NCI-H2081 (cell line): ENCODE data around the gene C5orf15.

ENCODE experiments used
- DNase-seq, 2 experiments: peaks; one replicate each; lab custom pipeline; 2025; lab: John Stamatoyannopoulos, UW

C5orf15 gene

DNA sequence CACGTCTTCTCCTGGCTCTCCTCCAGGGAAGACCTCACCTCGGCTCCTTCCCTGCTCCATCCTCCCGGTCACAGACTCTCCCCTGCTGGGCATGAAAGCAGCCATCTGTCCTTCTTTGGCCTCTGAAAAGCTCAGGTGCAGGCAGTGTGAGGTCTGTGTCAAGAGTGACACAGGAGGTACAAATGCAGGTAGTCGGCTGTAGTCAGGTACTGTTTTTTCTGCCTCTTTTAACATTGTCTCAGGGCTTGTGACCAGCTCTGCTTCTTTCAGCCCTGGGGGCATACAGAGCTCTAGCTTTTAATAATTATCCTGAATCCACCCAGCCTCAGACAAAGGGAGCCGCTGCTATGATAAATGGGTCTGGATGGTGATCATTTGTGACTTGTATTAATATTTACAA lies 46.4 kb downstream of the C5orf15 start:
- peak; percentile 37 to 69 for DNase-seq

DNA sequence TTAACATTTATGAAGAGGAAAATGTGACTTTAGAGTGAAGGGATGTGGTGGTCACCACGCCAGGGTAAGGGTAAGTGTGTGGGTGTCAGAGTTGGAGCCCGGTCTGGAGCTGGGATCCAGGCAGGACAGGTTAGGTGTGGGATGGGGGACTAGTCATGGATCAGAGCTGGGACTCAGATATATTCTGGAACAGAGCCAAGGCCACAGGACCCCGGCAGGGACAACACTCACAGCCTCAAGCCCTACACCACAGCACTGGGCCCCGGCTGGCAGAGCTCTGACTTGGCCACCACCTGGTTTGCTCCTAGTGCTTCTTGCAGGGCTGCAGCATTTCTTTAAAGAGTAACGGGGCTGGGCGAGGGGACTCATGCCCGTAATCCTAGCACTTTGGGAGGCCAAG lies 47.4 kb downstream of the C5orf15 start:
- no peak for DNase-seq

DNA sequence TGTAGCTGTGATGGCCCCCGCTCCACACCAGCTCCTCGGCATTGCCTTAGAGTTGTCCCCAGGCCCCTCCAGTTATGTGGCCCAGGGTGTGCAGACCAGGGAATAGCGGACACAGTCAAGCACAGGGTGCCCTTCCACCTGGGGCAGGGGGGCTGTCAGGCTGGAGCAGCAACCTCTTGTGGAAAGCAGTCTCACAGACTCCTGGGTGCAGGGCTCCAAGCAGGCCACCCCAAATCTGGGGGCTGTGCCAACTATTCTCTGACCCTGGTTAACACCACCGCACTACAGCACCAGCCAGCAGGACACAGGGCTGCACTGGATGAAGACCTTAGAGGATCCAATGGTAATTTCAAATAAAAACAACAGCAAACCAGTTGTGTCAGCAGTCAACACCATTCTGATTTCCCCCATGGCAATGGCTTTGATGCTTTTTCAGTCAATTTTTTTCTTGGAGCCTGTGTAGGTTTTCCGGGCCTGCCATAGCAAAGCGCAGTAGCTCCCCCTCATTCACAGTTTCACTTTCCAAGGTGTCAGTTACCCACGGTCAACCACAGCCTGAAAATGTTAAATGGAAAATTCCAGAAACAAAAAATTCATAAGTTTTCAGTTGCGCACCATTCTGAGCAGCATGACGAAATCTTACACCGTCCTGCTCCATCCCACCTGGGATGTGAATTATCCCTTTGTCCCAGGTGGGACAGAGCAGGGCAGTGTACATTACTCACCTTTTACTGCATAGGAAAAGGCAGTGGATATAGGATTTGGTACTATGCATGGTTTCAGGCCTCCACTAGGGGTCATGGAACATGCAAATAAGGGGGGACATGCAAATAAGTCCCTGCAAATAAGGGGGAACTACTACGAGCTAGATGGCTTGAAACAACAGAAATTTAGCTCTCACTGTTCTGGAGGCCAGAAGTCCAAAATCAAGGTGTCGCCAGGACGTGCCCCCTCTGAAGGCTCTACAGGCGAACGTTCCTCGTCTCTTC lies 49.0 kb downstream of the C5orf15 start:
- DNase-seq: no peak

DNA sequence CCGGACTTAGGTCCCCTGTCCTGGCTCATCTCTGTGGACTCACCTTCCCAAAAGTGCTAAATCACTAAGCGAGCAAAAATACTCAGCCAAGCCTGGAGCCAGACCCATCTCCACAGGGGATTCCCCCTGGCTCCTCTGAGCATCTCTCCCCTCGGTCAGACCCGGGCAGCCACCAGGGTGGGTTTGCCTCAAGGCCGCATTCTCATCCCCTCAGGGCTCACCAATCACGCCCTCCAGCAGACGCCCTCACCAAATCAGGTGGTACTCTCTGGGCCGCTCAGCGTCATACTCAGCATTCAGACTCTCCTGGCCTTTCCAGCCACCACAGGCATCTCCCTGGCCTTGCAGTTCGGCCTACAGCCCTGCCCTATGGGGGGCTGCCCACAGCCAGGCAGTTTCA lies 49.7 kb downstream of the C5orf15 start:
- DNase-seq: no peak

DNA sequence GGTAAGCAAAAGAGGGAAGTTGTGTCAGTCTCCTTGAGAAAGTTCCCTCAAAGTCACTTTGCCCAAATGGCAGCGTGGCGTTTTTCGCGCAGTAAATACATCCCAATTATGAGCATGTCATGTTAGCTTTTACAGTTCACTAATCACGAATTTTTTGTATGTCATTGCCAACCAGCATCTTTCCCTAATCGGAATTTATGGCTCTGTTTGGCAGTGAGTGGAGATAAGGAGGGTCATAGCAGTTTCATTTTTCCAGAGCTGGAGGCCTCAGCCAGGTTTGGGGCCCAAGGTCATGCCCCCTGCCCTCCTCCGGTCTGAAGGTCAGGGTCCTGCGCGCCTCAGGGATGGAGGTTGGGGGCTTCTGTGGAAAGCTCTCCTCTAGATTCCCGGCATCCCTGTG lies 50.1 kb downstream of the C5orf15 start:
- no peak for DNase-seq

DNA sequence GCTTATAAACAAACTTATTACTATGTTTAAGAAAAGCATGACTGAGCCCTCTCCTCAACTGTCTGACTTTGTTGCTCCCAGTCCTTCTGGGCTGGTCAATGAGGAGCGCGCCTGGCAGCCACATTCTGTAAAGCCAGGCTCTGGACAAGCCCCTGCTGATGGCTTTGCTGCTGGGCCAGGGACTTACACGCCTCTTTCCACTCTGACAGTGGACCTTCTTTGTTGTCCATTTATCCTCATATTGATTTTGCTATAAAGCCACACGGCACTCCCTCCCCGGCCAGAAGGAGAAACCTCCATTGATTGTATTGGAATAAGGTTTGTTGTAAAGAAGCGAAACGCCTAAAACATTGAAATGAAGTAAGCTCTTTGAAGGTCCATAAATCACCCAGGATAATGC lies 50.6 kb downstream of the C5orf15 start:
- DNase-seq: no peak

DNA sequence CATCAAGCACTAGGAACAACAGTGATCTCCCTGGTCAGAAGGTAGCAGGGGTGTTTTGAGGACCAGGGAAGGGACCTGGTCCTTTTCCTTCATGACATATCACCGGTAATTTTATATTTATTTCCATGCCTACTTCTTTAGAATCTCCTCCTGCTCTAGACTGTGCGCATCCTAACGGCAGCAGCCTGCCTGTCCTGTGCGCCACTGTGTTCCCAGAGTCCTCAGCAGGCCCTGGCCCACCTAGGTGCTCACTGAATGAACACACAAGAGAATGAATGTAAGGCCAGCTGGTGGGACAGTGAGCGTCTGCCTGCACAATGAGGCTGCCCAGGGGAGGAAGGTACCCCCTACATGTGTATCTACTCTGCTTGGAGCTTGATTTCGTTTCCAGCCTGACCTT lies 51.5 kb downstream of the C5orf15 start:
- DNase-seq: peak in 1 of 2 experiments; percentile 46

DNA sequence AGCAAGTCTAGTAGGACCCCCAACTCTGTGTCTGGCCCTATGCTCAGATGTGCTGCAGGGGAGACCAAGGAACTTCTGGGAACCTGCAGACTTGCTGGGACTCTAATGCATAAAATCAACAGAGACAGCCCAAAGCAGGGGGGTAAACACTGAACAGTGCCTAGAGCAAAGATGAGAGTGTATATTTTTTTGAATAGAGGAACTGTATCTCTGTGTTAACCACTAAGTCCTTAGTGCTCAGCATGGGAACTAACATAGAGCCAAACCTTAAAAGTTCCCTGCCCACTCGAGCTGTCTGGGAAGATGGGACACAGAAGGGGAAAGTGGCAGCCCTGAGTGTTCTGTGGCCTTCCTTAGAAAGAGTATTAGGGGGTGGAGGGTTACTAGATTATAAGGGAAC lies 51.9 kb downstream of the C5orf15 start:
- no peak for DNase-seq

DNA sequence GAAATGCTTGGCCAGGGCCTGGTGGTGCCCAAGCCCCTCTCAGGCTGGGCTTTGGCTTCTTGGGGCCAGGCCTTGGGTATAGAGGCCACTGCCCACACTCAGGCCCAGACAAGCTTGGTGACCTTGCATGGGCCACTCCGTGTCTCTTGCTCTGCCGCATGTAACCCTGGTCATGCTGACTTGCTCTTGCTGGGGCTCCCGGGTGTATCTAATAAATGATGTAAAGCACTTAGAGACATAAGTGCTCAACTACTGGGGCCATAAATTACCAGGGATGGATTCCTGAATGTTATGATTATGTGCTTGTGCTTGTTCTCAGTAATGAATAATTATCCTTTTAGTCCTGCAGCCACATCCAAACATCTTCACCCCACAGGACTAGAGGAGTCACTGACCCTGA lies 54.0 kb downstream of the C5orf15 start:
- no peak for DNase-seq

DNA sequence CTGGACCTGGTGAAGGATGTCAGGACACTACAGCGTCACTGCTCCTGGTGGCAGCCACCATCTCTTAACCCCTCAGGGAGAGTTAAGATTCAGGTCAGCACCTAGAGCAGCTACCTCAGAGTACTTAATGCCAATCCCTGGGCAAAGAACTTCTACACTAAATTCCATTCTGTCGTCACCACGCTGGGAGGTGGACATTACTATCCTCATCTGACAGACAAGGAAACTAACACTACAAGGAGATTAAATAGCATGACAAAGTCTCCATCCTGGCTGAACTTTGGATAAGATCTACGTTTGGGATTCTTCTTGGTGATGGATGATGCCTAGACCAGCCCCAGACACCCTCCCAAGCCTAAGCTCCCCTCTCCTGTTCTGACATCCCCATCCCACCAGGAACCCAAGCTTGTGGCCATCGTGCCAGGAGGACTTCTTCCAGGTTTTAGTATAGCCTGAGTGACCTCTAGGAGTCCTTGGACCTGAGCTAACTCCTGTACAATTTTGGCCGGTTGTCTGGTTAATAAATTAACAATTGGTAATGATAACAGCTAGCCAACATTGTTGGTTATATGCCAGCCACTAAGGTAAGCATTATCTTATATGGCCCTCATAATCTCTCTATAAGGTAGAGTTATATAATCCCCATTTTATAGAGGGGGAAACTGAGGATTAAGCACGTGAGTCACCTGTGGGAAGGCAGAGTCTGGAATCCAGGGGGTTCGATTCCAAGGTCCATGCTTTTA lies 54.8 kb downstream of the C5orf15 start:
- no peak for DNase-seq

DNA sequence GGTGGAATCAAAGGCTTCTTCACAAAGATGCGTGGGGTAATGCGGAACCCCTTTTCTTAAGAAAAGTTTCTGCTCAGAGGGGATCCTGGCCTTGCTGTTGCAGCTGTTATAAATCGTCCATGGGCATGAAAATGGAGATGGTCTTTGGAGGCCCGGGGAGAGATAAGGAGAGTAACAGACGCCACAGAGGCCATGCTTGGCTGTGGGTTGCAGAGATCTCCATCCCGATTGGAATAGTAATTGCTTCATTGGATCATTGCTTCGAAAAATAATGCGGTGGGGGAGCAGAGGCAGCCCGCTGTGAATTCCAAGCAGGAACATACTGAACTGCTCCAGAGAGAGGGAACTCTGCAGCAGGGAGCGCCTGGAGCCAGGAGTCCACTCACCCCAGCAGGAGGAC lies 55.5 kb downstream of the C5orf15 start:
- DNase-seq: no peak

DNA sequence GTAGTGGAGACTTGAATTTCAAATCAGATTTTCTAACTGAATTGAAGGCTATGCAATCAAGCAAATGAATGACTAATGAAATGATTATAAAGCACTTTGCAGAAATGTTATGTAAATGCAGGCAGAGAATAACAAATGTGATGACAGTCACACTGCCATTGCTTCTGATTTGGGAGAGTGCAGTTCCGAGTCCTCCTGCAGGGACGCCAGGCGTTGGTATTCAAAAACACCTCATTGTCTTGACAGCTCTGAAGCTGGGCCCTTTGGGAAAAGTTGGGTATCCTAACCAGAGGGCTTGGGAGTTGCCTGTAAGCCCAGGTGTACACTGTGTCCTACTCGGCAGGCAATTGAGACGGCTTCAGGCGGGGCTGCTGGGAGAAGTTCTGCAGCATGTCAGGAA lies 57.9 kb downstream of the C5orf15 start:
- no peak for DNase-seq

DNA sequence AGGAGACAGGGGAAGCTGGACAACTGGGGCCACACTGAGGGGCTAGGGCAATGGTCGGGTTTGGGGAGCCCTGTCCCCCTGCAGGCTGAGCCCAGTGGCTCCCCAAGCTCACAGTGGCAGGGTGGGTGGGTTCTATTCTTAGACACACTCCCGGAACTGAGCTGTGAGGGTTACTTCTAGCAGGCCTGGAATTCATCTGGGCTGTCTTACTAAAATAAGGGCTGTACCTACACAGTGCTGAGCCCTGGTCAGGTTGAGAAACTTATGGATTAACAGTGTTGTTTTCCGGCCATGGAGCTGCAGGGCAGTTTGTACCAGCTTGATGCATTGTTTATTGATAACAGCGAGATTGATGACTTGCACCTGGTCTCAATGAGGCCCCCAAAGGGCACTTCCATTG lies 58.8 kb downstream of the C5orf15 start:
- DNase-seq: no peak

DNA sequence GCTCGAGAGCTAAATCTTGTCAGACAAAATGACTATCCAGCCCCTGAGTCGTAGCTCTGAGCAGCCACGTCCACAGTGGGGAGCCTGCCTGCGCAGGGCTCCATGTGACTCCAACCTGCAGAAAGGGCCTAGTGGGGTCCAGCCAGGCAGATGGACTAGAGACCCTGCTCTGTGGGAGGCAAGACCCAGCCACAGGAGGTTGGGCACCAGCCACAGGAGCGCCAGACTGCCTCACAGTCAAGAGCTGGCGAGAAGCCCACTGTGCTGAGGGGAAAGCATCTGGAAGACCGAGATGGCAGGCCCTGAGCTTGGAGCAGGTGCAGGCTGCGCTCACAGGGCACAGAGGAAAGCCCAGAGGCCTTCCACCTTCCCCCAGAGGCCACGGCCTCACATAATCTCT lies 61.4 kb downstream of the C5orf15 start:
- peak in 1 of 2 experiments; percentile 66 for DNase-seq

DNA sequence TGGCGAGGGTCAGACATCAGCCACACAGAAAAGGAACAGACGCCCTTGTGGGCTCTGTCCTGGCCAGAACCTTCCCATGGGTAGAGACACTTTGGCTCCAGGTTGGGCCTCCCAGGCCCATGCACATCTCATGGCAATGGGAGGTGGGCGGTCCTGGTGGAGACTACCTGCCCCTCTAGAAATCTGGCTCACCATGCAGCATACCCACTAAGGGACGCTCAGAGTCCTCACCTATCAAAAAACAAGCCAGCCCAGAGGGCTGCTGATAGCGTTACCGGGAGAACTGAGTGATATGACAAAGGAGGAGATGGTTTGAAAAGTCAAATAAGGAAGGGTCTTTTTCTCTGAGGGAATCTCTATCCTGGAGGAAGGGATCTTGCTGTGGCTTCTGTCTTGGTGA lies 62.1 kb downstream of the C5orf15 start:
- DNase-seq: no peak
